H9 (cell line): ENCODE measurements around the gene FERMT1. TPM values are rescaled to one million over a fixed set of nuclear protein-coding genes. Genes with fewer than 3 reads are reported as not detected.

Experiments
- DNase-seq: peaks from one replicate; pipeline ENCODE4 v3.0.0-alpha.2; 2017
- H2AFZ ChIP-seq: one replicate; pipeline ENCODE4 v1.6.1; 2013; ENCODE audit warnings: mild to moderate bottlenecking, low read length, control low read depth, moderate library complexity
- H2AK5ac ChIP-seq: 2 replicates; pipeline ENCODE4 v1.6.1; 2013; ENCODE audit warnings: low read length, control low read depth, mixed read lengths; ENCODE audit not compliant: insufficient read length
- H2BK120ac ChIP-seq: one replicate; pipeline ENCODE4 v1.6.1; 2013; ENCODE audit warnings: low read depth, mild to moderate bottlenecking, low read length, control low read depth, inconsistent platforms; ENCODE audit not compliant: poor library complexity, severe bottlenecking
- H2BK12ac ChIP-seq: 2 replicates; pipeline ENCODE4 v1.6.1; 2013; ENCODE audit warnings: low read length, control low read depth, mixed read lengths, low read depth; ENCODE audit not compliant: insufficient read length
- H2BK15ac ChIP-seq: 2 replicates; pipeline ENCODE4 v1.6.1; 2013; ENCODE audit warnings: low read depth, low read length, control low read depth
- H2BK20ac ChIP-seq: one replicate; pipeline ENCODE4 v1.6.1; 2013; ENCODE audit warnings: low read depth, mild to moderate bottlenecking, low read length, control low read depth, inconsistent platforms; ENCODE audit not compliant: poor library complexity, severe bottlenecking
- H2BK5ac ChIP-seq: 2 replicates; pipeline ENCODE4 v1.6.1; 2013; ENCODE audit warnings: low read length, control low read depth, mixed read lengths; ENCODE audit not compliant: insufficient read length
- H3K14ac ChIP-seq: 2 replicates; pipeline ENCODE4 v1.6.1; 2013; ENCODE audit warnings: low read length, control low read depth; ENCODE audit not compliant: insufficient read depth
- H3K18ac ChIP-seq: 2 replicates; pipeline ENCODE4 v1.6.1; 2013; ENCODE audit warnings: low read depth, mild to moderate bottlenecking, mixed read lengths, low read length, control low read depth; ENCODE audit not compliant: insufficient read length
- H3K23ac ChIP-seq: 2 replicates; pipeline ENCODE4 v1.6.1; 2013; ENCODE audit warnings: low read length, control low read depth, mixed read lengths, low read depth; ENCODE audit not compliant: insufficient read length
- H3K23me2 ChIP-seq: 2 replicates; pipeline ENCODE4 v1.6.1; 2013; ENCODE audit warnings: low read depth, mild to moderate bottlenecking, mixed read lengths, low read length, control low read depth; ENCODE audit not compliant: insufficient read length, poor library complexity, severe bottlenecking
- H3K27ac ChIP-seq: 2 replicates; pipeline ENCODE4 v1.5.1; 2013; ENCODE audit warnings: low read length, control low read depth, mixed read lengths, low read depth; ENCODE audit not compliant: insufficient read length
- H3K27me3 ChIP-seq: 2 replicates; pipeline ENCODE4 v1.6.1; 2013; ENCODE audit warnings: low read length, control low read depth, inconsistent platforms; ENCODE audit not compliant: insufficient read depth
- H3K4ac ChIP-seq: 2 replicates; pipeline ENCODE4 v1.6.1; 2013; ENCODE audit warnings: low read depth, mild to moderate bottlenecking, control low read depth, inconsistent platforms, low read length, moderate library complexity
- H3K4me1 ChIP-seq: 2 replicates; pipeline ENCODE4 v1.6.1; 2013; ENCODE audit warnings: low read length, control low read depth, inconsistent platforms; ENCODE audit not compliant: insufficient read depth
- H3K4me2 ChIP-seq: 2 replicates; pipeline ENCODE4 v1.6.1; 2013; ENCODE audit warnings: low read length, control low read depth, mixed read lengths; ENCODE audit not compliant: insufficient read length, insufficient read depth
- H3K56ac ChIP-seq: 2 replicates; pipeline ENCODE4 v1.6.1; 2013; ENCODE audit warnings: low read depth, mild to moderate bottlenecking, mixed read lengths, low read length, control low read depth; ENCODE audit not compliant: insufficient read length
- H3K79me1 ChIP-seq: 2 replicates; pipeline ENCODE4 v1.6.1; 2013; ENCODE audit warnings: low read depth, mild to moderate bottlenecking, moderate library complexity, low read length, control low read depth, inconsistent platforms; ENCODE audit not compliant: insufficient read depth, poor library complexity, severe bottlenecking
- H3K79me2 ChIP-seq: 2 replicates; pipeline ENCODE4 v1.6.1; 2013; ENCODE audit warnings: low read length, control low read depth, inconsistent platforms; ENCODE audit not compliant: insufficient read depth
- H3K9ac ChIP-seq: 2 replicates; pipeline ENCODE4 v1.6.1; 2013; ENCODE audit warnings: low read length, control low read depth, mixed read lengths; ENCODE audit not compliant: insufficient read length; ENCODE audit errors: extremely low read depth
- H3K9me3 ChIP-seq: one replicate; pipeline ENCODE4 v1.6.1; 2013; ENCODE audit warnings: low read depth, low read length, inconsistent platforms; ENCODE audit not compliant: control insufficient read depth
- H3T11ph ChIP-seq: one replicate; pipeline ENCODE4 v1.6.1; 2013; ENCODE audit warnings: mild to moderate bottlenecking, low read length, control low read depth, inconsistent platforms
- H4K20me1 ChIP-seq: one replicate; pipeline ENCODE4 v1.6.1; 2013; ENCODE audit not compliant: control insufficient read depth, insufficient read length, insufficient read depth
- H4K5ac ChIP-seq: 2 replicates; pipeline ENCODE4 v1.6.1; 2013; ENCODE audit warnings: low read depth, mild to moderate bottlenecking, mixed read lengths, low read length, control low read depth; ENCODE audit not compliant: insufficient read length
- H4K8ac ChIP-seq: replicated peaks from 2 replicates; pipeline ENCODE4 v1.6.1; 2013; ENCODE audit warnings: low read length, control low read depth, mixed read lengths, low read depth; ENCODE audit not compliant: insufficient read length
- H4K91ac ChIP-seq: 2 replicates; pipeline ENCODE4 v1.6.1; 2013; ENCODE audit warnings: low read depth, mild to moderate bottlenecking, moderate library complexity, mixed read lengths, low read length, control low read depth; ENCODE audit not compliant: insufficient read length
- H3K27ac Mint-ChIP-seq, 3 experiments: 2 replicates in 2 of 3; 3 replicates in 1 of 3; pipeline ENCODE4 v1.8.0; 2020 to 2021; ENCODE audit warnings: mixed read lengths in 3 of 3, mild to moderate bottlenecking in 1 of 3, moderate library complexity in 1 of 3
- H3K27me3 Mint-ChIP-seq: 2 replicates; pipeline ENCODE4 v1.8.0; 2021; ENCODE audit warnings: low read depth, mild to moderate bottlenecking, moderate library complexity, mixed read lengths
- H3K36me3 Mint-ChIP-seq, 3 experiments: 2 replicates in 2 of 3; 3 replicates in 1 of 3; pipeline ENCODE4 v1.8.0; 2020 to 2021; ENCODE audit warnings: low read depth in 3 of 3, mixed read lengths in 3 of 3; ENCODE audit not compliant: insufficient read depth in 1 of 3
- H3K4me1 Mint-ChIP-seq, 2 experiments: 2 replicates each; pipeline ENCODE4 v1.8.0; 2020; ENCODE audit warnings: mixed read lengths in 2 of 2
- H3K4me3 Mint-ChIP-seq, 2 experiments: 2 replicates in 1 of 2; 3 replicates in 1 of 2; pipeline ENCODE4 v1.8.0; 2020 to 2021; ENCODE audit warnings: mild to moderate bottlenecking in 2 of 2, mixed read lengths in 2 of 2, moderate library complexity in 1 of 2
- H3K9me3 Mint-ChIP-seq, 2 experiments: 2 replicates in 1 of 2; 3 replicates in 1 of 2; pipeline ENCODE4 v1.8.0; 2020; ENCODE audit warnings: mild to moderate bottlenecking in 2 of 2, mixed read lengths in 2 of 2, moderate library complexity in 1 of 2
- WGBS: extraction: QIAGEN DNeasy Blood & Tissue Kit; methylation state at CpG from one replicate; pipeline ENCODE4 v1.1.7; 2013; ENCODE audit warnings: missing lambda C conversion rate, low lambda C conversion rate, mixed read lengths; ENCODE audit not compliant: insufficient read length; ENCODE audit errors: extremely low coverage; 5-methylcytosine and 5-hydroxymethylcytosine counted together
- total RNA-seq: library from RNA; stranded (reverse); gene quantifications from 2 replicates; pipeline ENCODE4 v1.2.1, GENCODE V29; 2021
- TF ChIP-seq, protein P1 (sequence below): fragments of 200-600 bp; sonication (generic); conservative IDR thresholded peaks from 3 replicates; pipeline ENCODE4 v1.8.0; 2021; ENCODE audit warnings: antibody characterized with exemption, mild to moderate bottlenecking

The FERMT1 gene
- total RNA-seq, 1 experiment from 2014 or later = 9.6 TPM

DNA sequence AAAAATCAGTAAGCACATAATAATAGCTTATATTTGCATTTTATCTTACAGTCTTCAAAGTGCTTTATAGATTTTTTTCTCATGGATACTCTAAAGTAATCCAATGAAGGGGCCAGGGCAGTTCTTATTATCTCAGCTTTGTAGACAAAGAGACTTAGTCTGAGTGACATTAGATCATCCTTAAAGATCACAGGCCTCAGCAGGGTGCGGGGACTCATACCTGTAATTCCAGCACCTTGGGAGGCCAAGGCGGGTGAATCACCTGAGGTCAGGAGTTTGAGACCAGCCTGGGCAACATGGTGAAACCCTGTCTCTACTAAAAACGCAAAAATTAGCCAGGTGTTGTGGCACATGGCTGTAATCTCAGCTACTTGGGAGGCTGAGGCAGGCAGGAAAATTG is 14.5 kb downstream of the FERMT1 start:
- Histone ChIP-seq H2AK5ac (no peak overlapping the region), H3K23me2 (no peaks in the 10 kb centered on the region), H3K27ac (no peak overlapping the region), H3K4me2 (no peak overlapping the region), H2BK15ac (no peak overlapping the region), H3T11ph (no peak overlapping the region), H4K20me1 (no peaks in the 10 kb centered on the region), H2AFZ (no peak overlapping the region), H3K79me2 (no peaks in the 10 kb centered on the region), H3K9ac (no peak overlapping the region), H3K4ac (no peak overlapping the region), H2BK120ac (no peak overlapping the region), H3K9me3 (peaks cover 6% of the 10 kb centered on the region), H3K4me1 (peaks cover 3% of the 10 kb centered on the region; the same call in 1 of the 2 replicates), H2BK20ac (no peak overlapping the region), H4K5ac (no peak overlapping the region), H4K8ac (no peak overlapping the region), H2BK12ac (no peak overlapping the region), H2BK5ac (no peak overlapping the region), H3K27me3 (no peaks in the 10 kb centered on the region), H3K14ac (no peak overlapping the region), H3K56ac (no peak overlapping the region), H3K79me1 (no peaks in the 10 kb centered on the region), H4K91ac (no peak overlapping the region), H3K23ac (no peak overlapping the region), H3K18ac (no peak overlapping the region)
- H3K27me3 Mint-ChIP-seq = no peaks in the 10 kb centered on the region
- no CpG with 5 or more reads among the region's 3 CpGs for WGBS
- peaks cover 9 to 17% of the 10 kb centered on the region in 2 experiments for H3K4me1 Mint-ChIP-seq
- H3K4me3 Mint-ChIP-seq = no peak overlapping the region
- H3K27ac Mint-ChIP-seq = no peak overlapping the region
- peaks cover 35 to 51% (median 47%) of the 10 kb centered on the region in 3 experiments for H3K36me3 Mint-ChIP-seq
- TF ChIP-seq, protein P1, sequence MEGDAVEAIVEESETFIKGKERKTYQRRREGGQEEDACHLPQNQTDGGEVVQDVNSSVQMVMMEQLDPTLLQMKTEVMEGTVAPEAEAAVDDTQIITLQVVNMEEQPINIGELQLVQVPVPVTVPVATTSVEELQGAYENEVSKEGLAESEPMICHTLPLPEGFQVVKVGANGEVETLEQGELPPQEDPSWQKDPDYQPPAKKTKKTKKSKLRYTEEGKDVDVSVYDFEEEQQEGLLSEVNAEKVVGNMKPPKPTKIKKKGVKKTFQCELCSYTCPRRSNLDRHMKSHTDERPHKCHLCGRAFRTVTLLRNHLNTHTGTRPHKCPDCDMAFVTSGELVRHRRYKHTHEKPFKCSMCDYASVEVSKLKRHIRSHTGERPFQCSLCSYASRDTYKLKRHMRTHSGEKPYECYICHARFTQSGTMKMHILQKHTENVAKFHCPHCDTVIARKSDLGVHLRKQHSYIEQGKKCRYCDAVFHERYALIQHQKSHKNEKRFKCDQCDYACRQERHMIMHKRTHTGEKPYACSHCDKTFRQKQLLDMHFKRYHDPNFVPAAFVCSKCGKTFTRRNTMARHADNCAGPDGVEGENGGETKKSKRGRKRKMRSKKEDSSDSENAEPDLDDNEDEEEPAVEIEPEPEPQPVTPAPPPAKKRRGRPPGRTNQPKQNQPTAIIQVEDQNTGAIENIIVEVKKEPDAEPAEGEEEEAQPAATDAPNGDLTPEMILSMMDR = no peak
- peak; percentile 34 for DNase-seq
- peaks cover 7 to 10% of the 10 kb centered on the region in 2 experiments for H3K9me3 Mint-ChIP-seq
